Neural progenitor cell (in vitro differentiated cells): Measurements from ENCODE around the gene ADI1.

Experiments used
- EZH2 ChIP-seq: fragments of 200-600 bp; sonication (generic); IDR thresholded peaks from 2 replicates; pipeline ENCODE4 v1.6.1; 2017; ENCODE audit warnings: antibody characterized with exemption, mild to moderate bottlenecking, moderate library complexity
- TF ChIP-seq, protein P1 (sequence below): fragments of 200-600 bp; sonication (generic); IDR thresholded peaks from 2 replicates; pipeline ENCODE4 v1.5.1; 2017; ENCODE audit warnings: antibody characterized with exemption, mild to moderate bottlenecking

DNA sequence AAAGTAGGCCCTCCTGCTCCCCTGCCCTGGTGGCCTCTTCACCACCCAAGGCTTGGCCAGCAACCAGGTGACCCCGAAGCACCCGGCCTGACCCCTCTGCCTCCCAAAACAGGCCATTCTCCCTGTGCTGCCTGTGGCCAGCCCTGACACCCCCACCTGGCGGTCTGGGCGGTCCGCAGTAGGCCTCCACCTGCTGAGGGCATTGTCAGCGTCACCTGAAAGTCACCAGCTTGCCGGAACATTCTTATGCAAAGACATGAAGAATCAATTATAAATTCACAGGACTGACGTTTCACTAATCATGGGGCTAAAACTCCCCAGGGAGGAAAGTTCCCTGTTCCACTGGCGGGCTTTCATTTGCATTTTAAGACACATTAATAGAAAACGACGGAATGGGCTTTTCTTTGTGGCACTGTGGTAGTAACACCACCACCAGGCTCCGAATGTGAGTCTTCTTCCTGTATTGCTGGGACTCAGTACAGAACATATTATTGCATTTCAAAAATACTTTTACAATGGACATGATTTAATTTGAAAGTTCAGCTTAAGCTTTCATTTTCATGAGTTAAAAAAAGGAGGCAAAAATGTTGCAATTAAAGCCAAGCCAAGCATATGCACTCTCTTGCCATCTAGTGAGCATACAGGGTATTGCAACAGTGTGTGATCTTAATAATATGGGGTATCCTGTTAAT is 57.4 kb downstream of the ADI1 start:
- TF ChIP-seq, protein P1, sequence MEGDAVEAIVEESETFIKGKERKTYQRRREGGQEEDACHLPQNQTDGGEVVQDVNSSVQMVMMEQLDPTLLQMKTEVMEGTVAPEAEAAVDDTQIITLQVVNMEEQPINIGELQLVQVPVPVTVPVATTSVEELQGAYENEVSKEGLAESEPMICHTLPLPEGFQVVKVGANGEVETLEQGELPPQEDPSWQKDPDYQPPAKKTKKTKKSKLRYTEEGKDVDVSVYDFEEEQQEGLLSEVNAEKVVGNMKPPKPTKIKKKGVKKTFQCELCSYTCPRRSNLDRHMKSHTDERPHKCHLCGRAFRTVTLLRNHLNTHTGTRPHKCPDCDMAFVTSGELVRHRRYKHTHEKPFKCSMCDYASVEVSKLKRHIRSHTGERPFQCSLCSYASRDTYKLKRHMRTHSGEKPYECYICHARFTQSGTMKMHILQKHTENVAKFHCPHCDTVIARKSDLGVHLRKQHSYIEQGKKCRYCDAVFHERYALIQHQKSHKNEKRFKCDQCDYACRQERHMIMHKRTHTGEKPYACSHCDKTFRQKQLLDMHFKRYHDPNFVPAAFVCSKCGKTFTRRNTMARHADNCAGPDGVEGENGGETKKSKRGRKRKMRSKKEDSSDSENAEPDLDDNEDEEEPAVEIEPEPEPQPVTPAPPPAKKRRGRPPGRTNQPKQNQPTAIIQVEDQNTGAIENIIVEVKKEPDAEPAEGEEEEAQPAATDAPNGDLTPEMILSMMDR, result peak; percentile 88
- no peak for TF ChIP-seq EZH2
